ENCODE measurements around the gene CAGE1. TPM values are rescaled to one million over a fixed set of nuclear protein-coding genes. Genes with fewer than 3 reads are reported as not detected.

Gene CAGE1
- polyA plus RNA-seq, 2 of the 4 experiments (the other 2 are of a cell fraction) = 0.09 to 0.12 TPM

- TF ChIP-seq HES2 (IDR thresholded peaks at IDR 0.05) = no peak
- no peak for TF ChIP-seq BHLHE40 (IDR thresholded peaks at IDR 0.05; ENCODE audit: low read depth, low read length)
- peak; percentile 65 for TF ChIP-seq POLR2A (IDR thresholded peaks at IDR 0.05; ENCODE audit: low read length)
- no peak for TF ChIP-seq CBX8 (IDR thresholded peaks at IDR 0.05)
- TF ChIP-seq NPAS2 (CRISPR knock-in tag; IDR thresholded peaks at IDR 0.05; ENCODE audit: borderline replicate concordance) = no peak
- TF ChIP-seq, protein P1, sequence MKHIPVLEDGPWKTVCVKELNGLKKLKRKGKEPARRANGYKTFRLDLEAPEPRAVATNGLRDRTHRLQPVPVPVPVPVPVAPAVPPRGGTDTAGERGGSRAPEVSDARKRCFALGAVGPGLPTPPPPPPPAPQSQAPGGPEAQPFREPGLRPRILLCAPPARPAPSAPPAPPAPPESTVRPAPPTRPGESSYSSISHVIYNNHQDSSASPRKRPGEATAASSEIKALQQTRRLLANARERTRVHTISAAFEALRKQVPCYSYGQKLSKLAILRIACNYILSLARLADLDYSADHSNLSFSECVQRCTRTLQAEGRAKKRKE (CRISPR knock-in tag; IDR thresholded peaks at IDR 0.05; ENCODE audit: low read depth) = no peak
- TF ChIP-seq CBX2 (IDR thresholded peaks at IDR 0.05; ENCODE audit: borderline replicate concordance, low read depth) = no peak
- TF ChIP-seq, protein P2, sequence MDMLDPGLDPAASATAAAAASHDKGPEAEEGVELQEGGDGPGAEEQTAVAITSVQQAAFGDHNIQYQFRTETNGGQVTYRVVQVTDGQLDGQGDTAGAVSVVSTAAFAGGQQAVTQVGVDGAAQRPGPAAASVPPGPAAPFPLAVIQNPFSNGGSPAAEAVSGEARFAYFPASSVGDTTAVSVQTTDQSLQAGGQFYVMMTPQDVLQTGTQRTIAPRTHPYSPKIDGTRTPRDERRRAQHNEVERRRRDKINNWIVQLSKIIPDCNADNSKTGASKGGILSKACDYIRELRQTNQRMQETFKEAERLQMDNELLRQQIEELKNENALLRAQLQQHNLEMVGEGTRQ (IDR thresholded peaks at IDR 0.05) = no peak
- no peak for TF ChIP-seq TFCP2L1 (CRISPR knock-in tag; IDR thresholded peaks at IDR 0.05)
- peak; percentile 45; the same call in 1 of the 2 replicates for TF ChIP-seq HOXB13 (CRISPR knock-in tag; IDR thresholded peaks at IDR 0.05; ENCODE audit: low read depth)
- TF ChIP-seq, protein P3, sequence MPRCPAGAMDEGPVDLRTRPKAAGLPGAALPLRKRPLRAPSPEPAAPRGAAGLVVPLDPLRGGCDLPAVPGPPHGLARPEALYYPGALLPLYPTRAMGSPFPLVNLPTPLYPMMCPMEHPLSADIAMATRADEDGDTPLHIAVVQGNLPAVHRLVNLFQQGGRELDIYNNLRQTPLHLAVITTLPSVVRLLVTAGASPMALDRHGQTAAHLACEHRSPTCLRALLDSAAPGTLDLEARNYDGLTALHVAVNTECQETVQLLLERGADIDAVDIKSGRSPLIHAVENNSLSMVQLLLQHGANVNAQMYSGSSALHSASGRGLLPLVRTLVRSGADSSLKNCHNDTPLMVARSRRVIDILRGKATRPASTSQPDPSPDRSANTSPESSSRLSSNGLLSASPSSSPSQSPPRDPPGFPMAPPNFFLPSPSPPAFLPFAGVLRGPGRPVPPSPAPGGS (IDR thresholded peaks at IDR 0.05) = peak; percentile 62; the same call in 2 of the 3 replicates
- TF ChIP-seq JUN (IDR thresholded peaks at IDR 0.05) = peak; percentile 78 to 86; a peak in 4 of 5 replicates
These were observed at the start of gene CAGE1, which contains the start of gene RIOK1 (continued) for GRCh38 chr6:7389451-7390225.

DNA sequence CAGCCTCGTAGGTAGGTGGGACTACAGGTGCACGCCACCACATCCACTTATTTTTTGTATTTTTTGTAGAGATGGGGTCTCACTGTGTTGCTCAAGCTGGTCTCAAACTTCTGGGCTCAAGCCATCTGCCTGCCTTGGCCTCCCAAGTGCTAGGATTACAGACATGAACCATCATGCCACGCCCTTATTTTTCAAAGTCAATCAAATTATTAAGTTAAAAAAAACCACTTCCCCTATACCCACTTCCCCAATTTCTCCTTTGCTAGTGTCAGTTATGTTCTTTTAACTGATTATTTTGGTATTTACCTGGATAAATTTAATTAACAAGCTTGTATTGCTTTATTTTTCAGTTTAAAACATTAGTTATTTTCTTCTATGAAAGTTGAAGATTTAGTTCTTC lies 49.7 kb upstream of the CAGE1 start:
- DNase-seq (ENCODE audit: low read depth in 1 of 2, low spot score in 1 of 2) (no peak), FAIRE-seq (no peak), ATAC-seq (no peak)
- ChIA-PET POLR2A (no interaction called here), CTCF (interaction anchor here (1.4 kb wide), 1 partner anchor 102 kb away, joined by 3 read pairs; the partner anchor contains the start of gene DSP)
- WGBS (ENCODE audit: missing lambda C conversion rate) = 82% methylated on average over 3 of the region's 3 CpGs
- TF ChIP-seq KDM5A (IDR thresholded peaks at IDR 0.05) = no peak
- TF ChIP-seq RAD21 (conservative IDR thresholded peaks at IDR 0.05 in 1 of 2, IDR thresholded peaks at IDR 0.05 in 1 of 2) = no peak
- TF ChIP-seq, protein P4, sequence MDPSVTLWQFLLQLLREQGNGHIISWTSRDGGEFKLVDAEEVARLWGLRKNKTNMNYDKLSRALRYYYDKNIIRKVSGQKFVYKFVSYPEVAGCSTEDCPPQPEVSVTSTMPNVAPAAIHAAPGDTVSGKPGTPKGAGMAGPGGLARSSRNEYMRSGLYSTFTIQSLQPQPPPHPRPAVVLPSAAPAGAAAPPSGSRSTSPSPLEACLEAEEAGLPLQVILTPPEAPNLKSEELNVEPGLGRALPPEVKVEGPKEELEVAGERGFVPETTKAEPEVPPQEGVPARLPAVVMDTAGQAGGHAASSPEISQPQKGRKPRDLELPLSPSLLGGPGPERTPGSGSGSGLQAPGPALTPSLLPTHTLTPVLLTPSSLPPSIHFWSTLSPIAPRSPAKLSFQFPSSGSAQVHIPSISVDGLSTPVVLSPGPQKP (IDR thresholded peaks at IDR 0.05; ENCODE audit: low read depth, low read length) = no peak
- TF ChIP-seq NFE2L2 (conservative IDR thresholded peaks at IDR 0.05; ENCODE audit: low read length) = no peak
- TF ChIP-seq HMGXB4 (CRISPR knock-in tag; IDR thresholded peaks at IDR 0.05; ENCODE audit: borderline replicate concordance) = no peak
- no peak for TF ChIP-seq ZFP36 (IDR thresholded peaks at IDR 0.05; ENCODE audit: borderline replicate concordance, partially characterized antibody)
- H3K4me1 ChIP-seq = no peaks in the 10 kb centered on the region
- H3K4me2 ChIP-seq = no peak overlapping the region
- no peak overlapping the region for H3K4me3 ChIP-seq
- no peak overlapping the region for H3K27ac ChIP-seq
- no peaks in the 10 kb centered on the region for H3K9me3 ChIP-seq

Measured in A549 (cell line).